OCI-LY3 (cell line): ENCODE results near the gene DPYD.

Experiments
- EZH2phosphoT487 ChIP-seq: fragments of 200-600 bp; shearing (Covaris generic); IDR thresholded peaks from 2 replicates; pipeline ENCODE4 v1.6.1; 2018; ENCODE audit warnings: antibody characterized with exemption, mixed run types, low read depth
- TF ChIP-seq, protein P1 (sequence below): fragments of 200-600, 300-600 bp; sonication (generic); IDR thresholded peaks from 2 replicates; pipeline ENCODE4 v1.5.1; 2014; ENCODE audit warnings: antibody characterized with exemption, low read length, low read depth

DNA sequence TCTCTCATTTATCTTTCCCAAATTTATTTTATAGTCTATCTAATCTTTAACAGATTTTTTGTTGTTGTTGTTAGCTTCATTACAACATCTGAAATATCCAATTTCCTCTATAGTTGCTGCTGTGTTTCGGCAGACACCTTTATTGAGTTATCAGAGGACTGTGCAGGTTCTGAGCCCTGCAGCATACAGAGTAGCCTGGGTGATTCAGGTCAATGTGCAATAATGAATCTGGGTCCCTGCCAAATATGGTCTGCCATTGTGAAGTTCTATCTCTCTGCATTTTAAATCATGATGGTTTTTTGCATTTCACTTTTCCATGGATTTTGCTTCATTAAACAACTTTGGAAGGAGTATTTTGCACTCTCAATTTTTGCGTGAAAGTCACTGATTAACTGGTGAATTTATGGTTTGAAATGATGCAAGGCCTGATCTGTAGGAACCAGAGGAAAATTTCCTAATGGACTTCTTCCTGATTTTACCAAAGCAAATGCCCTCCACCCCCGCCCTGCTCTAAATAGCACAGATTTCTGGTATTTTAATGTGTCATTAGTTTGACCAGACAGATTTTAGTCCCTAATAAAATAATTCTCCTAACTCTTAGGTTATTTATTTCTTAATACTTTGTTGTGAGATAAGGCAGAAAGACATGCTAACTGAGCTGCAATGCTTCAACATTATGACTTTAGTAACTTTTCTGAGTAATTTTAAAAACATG, 797.0 kb downstream of the DPYD start:
- TF ChIP-seq EZH2phosphoT487, result no peak
- TF ChIP-seq, protein P1, sequence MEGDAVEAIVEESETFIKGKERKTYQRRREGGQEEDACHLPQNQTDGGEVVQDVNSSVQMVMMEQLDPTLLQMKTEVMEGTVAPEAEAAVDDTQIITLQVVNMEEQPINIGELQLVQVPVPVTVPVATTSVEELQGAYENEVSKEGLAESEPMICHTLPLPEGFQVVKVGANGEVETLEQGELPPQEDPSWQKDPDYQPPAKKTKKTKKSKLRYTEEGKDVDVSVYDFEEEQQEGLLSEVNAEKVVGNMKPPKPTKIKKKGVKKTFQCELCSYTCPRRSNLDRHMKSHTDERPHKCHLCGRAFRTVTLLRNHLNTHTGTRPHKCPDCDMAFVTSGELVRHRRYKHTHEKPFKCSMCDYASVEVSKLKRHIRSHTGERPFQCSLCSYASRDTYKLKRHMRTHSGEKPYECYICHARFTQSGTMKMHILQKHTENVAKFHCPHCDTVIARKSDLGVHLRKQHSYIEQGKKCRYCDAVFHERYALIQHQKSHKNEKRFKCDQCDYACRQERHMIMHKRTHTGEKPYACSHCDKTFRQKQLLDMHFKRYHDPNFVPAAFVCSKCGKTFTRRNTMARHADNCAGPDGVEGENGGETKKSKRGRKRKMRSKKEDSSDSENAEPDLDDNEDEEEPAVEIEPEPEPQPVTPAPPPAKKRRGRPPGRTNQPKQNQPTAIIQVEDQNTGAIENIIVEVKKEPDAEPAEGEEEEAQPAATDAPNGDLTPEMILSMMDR, result no peak
